Body of pancreas (tissue), 4 donors: ENCODE data around the gene CADM1. TPM values are rescaled to one million over a fixed set of nuclear protein-coding genes. Genes with fewer than 3 reads are reported as not detected.

Experiments
- ATAC-seq: fragments of 150-250 bp; one replicate; pipeline ENCODE4 v1.9.1; 2016
- DNase-seq, 4 donors: peaks; one replicate each; pipeline ENCODE4 v3.0.0-alpha.2; 2019
- H3K27ac ChIP-seq, 4 donors: fragments of 200-600 bp; sonication (generic); 1 replicate in 3 of 4; 2 replicates in 1 of 4; pipeline versions ENCODE4 v1.5.1 to v1.6.1; 2016 to 2019; ENCODE audit warnings: mild to moderate bottlenecking in 1 of 4, mixed read lengths in 1 of 4, moderate library complexity in 1 of 4
- H3K27me3 ChIP-seq, 2 donors: fragments of 200-600 bp; sonication (generic); one replicate each; pipeline ENCODE4 v1.6.0; 2016; ENCODE audit warnings: mild to moderate bottlenecking in 1 of 2
- H3K36me3 ChIP-seq, 2 donors: fragments of 200-600 bp; sonication (generic); replicated peaks in 1 of 2; 2 replicates each; pipeline ENCODE4 v1.5.1; 2016; ENCODE audit warnings: low read depth in 2 of 2; ENCODE audit not compliant: insufficient read depth in 1 of 2
- H3K4me1 ChIP-seq: fragments of 200-600 bp; sonication (generic); one replicate; pipeline ENCODE4 v1.6.0; 2016
- H3K4me3 ChIP-seq, 2 donors: fragments of 200-600 bp; sonication (generic); 1 replicate in 1 of 2; 2 replicates in 1 of 2; pipeline ENCODE4 v1.5.1; 2016 to 2019
- H3K9me3 ChIP-seq, 3 donors: fragments of 200-600 bp; sonication (generic); 1 replicate in 2 of 3; 2 replicates in 1 of 3; pipeline ENCODE4 v1.5.1; 2016
- CTCF ChIP-seq, 7 experiments: fragments of 450-650 bp in 4 of 7; fragments of 200-600 bp in 3 of 7; sonication (generic) in 3 of 7; IDR thresholded peaks; one replicate each; pipeline ENCODE4 v1.5.1; 2016 to 2019; ENCODE audit warnings: antibody characterized with exemption in 7 of 7
- POLR2A ChIP-seq, 3 donors: fragments of 450-650 bp; IDR thresholded peaks; one replicate each; pipeline ENCODE4 v1.6.1; 2016; ENCODE audit warnings: antibody characterized with exemption in 3 of 3, mild to moderate bottlenecking in 2 of 3
- WGBS, 2 donors: methylation state at CpG; one replicate each; pipeline ENCODE4 v1.1.5; 2017; 5-methylcytosine and 5-hydroxymethylcytosine counted together
- intact Hi-C: fragments of 100-400 bp; cut with DNase I; formaldehyde crosslinking; loops from one replicate; pipeline ENCODE4 v1.15.1; 2023
- total RNA-seq, 2 donors: library from RNA; depleted of rRNA; stranded (reverse); fragments of >200 nt; gene quantifications; one replicate each; pipeline ENCODE4 v1.1.0, GENCODE V29; 2016

Gene CADM1
- total RNA-seq, 2 donors from 2014 or later = 12.5 to 13.7 TPM

- no peak overlapping the region for H3K4me3 ChIP-seq
- TF ChIP-seq CTCF (IDR thresholded peaks at IDR 0.05) = no peak
- no peak for TF ChIP-seq POLR2A (IDR thresholded peaks at IDR 0.05)
- no peaks in the 10 kb centered on the region for H3K36me3 ChIP-seq
- intact Hi-C loops = no loop called here
- H3K27me3 ChIP-seq = no peaks in the 10 kb centered on the region
- no peaks in the 10 kb centered on the region for H3K9me3 ChIP-seq
- ATAC-seq = no peak
- 62 to 67% methylated on average over 2 of the region's 2 CpGs for WGBS, 2 donors
- no peak for DNase-seq
- no peaks in the 10 kb centered on the region for H3K4me1 ChIP-seq
- H3K27ac ChIP-seq = no peak overlapping the region
These were observed 200.2 kb downstream of the CADM1 start for GRCh38 chr11:115303929-115304531.

- no peaks in the 10 kb centered on the region for H3K4me1 ChIP-seq
- no peak overlapping the region for H3K4me3 ChIP-seq
- no peaks in the 10 kb centered on the region for H3K36me3 ChIP-seq
- no peak for DNase-seq
- no peak for ATAC-seq
- no peaks in the 10 kb centered on the region for H3K9me3 ChIP-seq
- 57 to 73% methylated on average over 5 of the region's 5 CpGs for WGBS, 2 donors
- no peak overlapping the region for H3K27ac ChIP-seq
- TF ChIP-seq POLR2A (IDR thresholded peaks at IDR 0.05) (no peak), CTCF (IDR thresholded peaks at IDR 0.05) (no peak)
- no peaks in the 10 kb centered on the region for H3K27me3 ChIP-seq
- intact Hi-C loops = no loop called here
These were observed 201.1 kb downstream of the CADM1 start for GRCh38 chr11:115302946-115303703.

GRCh38 chr11:115300660-115301428 is 203.4 kb downstream of the CADM1 start:
- no peak overlapping the region for H3K27ac ChIP-seq
- no peaks in the 10 kb centered on the region for H3K36me3 ChIP-seq
- TF ChIP-seq POLR2A (IDR thresholded peaks at IDR 0.05) (no peak), CTCF (IDR thresholded peaks at IDR 0.05) (no peak)
- H3K4me3 ChIP-seq = no peak overlapping the region
- no peaks in the 10 kb centered on the region for H3K4me1 ChIP-seq
- no peaks in the 10 kb centered on the region for H3K27me3 ChIP-seq
- no peaks in the 10 kb centered on the region for H3K9me3 ChIP-seq
- intact Hi-C loops = no loop called here
- no peak for DNase-seq
- no peak for ATAC-seq
- 65 to 71% methylated on average over 5 of the region's 5 CpGs for WGBS, 2 donors

- Histone ChIP-seq H3K4me1 (no peaks in the 10 kb centered on the region), H3K36me3 (no peaks in the 10 kb centered on the region), H3K4me3 (no peak overlapping the region), H3K27ac (no peak overlapping the region), H3K9me3 (no peaks in the 10 kb centered on the region), H3K27me3 (no peaks in the 10 kb centered on the region)
- whole genome bisulfite sequencing, 2 donors = 61 to 70% methylated on average over 8 of the region's 8 CpGs
- TF ChIP-seq POLR2A (IDR thresholded peaks at IDR 0.05) (no peak), CTCF (IDR thresholded peaks at IDR 0.05) (no peak)
- DNase-seq (no peak), ATAC-seq (no peak)
- intact Hi-C loops = no loop called here
These were observed 205.8 kb downstream of the CADM1 start for GRCh38 chr11:115298300-115299012.
